ENCODE data around the gene CXCR4.
"Not testable (repeated sequence)": the region's sequence is repeated elsewhere in the genome, so short reads cannot be mapped to it uniquely, and the experiment has no call there.

CXCR4 gene

DNA sequence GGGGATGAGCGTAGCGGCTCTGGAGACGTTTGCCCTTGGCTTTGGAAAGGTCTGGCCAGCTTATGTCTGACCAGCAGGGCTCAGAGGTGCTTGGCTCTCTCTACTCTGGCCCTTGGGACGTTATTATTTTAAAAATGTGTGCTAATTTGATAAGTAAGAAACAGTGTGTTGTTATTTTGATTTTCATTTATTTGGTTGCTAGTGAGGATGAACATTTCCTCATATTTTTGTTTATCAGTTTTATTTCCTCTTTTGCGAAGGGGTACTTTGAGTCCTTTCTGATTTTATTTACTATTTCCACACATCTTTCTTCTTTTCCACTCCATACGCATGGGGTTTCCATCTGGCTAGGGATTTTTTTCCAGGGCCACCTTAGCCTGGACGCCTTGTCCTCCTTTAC, 11.4 kb downstream of the CXCR4 start:
- TF ChIP-seq, protein P1, sequence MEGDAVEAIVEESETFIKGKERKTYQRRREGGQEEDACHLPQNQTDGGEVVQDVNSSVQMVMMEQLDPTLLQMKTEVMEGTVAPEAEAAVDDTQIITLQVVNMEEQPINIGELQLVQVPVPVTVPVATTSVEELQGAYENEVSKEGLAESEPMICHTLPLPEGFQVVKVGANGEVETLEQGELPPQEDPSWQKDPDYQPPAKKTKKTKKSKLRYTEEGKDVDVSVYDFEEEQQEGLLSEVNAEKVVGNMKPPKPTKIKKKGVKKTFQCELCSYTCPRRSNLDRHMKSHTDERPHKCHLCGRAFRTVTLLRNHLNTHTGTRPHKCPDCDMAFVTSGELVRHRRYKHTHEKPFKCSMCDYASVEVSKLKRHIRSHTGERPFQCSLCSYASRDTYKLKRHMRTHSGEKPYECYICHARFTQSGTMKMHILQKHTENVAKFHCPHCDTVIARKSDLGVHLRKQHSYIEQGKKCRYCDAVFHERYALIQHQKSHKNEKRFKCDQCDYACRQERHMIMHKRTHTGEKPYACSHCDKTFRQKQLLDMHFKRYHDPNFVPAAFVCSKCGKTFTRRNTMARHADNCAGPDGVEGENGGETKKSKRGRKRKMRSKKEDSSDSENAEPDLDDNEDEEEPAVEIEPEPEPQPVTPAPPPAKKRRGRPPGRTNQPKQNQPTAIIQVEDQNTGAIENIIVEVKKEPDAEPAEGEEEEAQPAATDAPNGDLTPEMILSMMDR (IDR thresholded peaks at IDR 0.05; ENCODE audit: extremely low read depth, missing control alignments) = no peak
- DNase-seq (ENCODE audit: low spot score) = no peak

DNA sequence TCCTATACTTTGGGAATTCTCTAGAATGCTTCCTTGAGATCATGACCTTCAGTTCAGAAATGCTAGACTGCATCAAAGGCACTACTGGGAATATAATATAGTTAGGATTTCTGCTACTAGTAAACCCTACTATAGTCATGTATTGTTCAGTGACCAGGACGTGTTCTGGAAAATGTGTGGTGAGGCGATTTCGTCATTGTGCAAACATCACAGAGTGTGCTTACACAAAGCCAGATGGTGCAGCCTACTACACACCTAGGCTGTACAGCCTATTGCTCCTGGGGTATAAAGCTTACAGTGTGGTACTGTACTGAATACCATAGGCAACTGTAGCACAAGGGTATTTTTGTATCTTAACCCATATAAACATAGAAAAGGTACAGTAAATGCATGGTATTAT, 13.0 kb downstream of the CXCR4 start:
- TF ChIP-seq, protein P1 (IDR thresholded peaks at IDR 0.05; ENCODE audit: extremely low read depth, missing control alignments) = no peak
- DNase-seq (ENCODE audit: low spot score) = no peak

DNA sequence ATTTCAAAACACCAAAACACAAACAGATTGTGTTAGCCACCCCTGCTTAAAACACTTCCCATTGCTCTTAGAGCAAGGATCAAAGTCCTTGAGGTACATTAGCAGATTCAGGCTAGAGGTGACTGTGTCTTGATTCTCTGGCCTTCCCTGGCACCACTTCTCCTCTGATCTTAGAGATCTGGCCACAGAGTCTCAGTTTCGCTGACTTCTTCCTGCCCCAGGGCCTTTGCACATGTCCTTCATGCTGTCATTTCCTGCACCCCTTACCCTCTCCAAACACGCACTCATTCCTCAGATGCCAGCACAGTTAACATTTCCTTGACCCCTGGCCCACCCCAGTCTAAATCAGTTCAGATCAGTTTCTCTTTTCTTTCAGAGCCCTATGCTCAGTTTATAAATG, 16.9 kb downstream of the CXCR4 start:
- DNase-seq (ENCODE audit: low spot score) = no peak

GRCh38 chr2:136098441-136098840, 19.5 kb downstream of the CXCR4 start:
- TF ChIP-seq, protein P1 (IDR thresholded peaks at IDR 0.05; ENCODE audit: extremely low read depth, missing control alignments) = no peak
- no peak for DNase-seq (ENCODE audit: low spot score)

More for the DNA sequence above, 16.9 kb downstream of the CXCR4 start:
- TF ChIP-seq, protein P1 (IDR thresholded peaks at IDR 0.05; ENCODE audit: extremely low read depth, missing control alignments) = no peak

DNA sequence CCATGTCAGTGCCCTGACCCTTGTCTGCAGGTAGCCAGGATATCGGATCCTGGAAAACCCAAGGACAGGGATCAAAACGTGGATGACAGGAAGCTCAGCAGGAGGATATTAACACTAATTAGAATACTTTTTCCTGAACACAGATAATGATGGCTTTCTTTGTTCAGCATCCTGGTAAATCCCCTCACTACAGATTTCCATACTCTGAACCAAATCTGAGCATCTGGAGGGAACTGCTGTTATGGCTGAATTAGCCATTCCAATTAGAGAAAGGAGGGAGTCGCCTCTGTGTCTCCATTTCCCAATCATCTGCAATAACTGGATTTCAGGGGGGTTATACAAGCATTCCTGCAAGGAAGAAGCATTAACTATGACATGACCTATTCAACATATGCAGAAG, 24.4 kb downstream of the CXCR4 start:
- no peak for DNase-seq (ENCODE audit: low spot score)

DNA sequence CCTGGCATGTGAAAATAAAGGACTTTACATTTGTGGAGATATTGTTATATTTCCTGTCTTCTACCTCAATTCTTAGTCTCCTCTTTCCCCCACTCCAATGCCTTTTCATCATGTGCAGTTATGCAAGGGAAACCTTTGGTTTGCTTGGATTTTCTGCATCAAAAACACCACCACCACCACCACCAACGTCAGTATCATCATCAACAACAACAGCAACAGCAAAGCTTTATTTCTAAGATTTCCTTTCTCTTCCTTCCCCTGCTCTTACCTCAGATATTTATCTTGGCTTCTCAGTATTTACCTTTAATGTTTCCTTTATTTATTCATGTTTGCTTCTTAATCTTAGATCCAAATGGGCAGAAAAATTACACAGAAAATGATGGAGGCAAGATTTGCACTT, 26.1 kb downstream of the CXCR4 start:
- DNase-seq (ENCODE audit: low spot score) = no peak
- TF ChIP-seq, protein P1 (IDR thresholded peaks at IDR 0.05; ENCODE audit: extremely low read depth, missing control alignments) = no peak

More for the DNA sequence above, 24.4 kb downstream of the CXCR4 start:
- TF ChIP-seq, protein P1 (IDR thresholded peaks at IDR 0.05; ENCODE audit: extremely low read depth, missing control alignments) = no peak

- not testable (repeated sequence) for DNase-seq (ENCODE audit: low spot score)
These were observed 30.0 kb downstream of the CXCR4 start for GRCh38 chr2:136087901-136088460.

DNA sequence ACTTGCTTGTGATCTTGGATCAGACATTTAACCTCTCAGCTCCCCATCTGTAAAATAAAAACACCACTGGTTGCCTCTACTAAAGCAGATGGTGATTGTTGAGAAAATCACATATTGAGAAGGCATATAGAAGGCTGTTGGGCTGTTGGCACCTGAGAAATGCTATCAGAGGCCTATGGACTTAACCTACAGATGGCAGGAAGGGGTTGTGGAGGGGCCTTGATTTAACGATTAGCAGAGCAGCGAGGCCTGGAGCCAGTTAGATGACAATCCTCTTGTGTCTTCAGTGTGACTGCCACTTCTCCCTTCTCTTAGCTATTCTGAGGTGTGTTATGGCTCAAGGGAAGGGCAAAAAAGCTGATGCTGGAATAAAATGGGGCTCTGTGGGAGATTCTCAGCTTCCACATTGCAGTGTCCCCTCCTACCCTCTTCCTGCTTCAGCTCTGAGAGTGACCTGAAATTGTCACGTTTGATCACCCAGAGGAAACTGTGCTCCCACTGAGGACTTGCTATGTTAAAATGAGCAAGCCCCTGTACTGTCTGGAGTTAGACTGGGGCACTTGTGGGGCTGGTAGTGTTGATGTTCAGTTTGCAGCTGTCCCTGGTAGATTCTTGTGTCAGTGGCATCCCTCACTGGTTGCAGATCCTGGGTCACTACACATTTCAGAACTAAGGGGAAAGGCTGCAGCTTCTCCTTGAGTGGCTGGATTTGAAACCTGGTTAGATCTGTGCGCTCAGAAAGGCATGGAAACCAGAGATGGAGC, 31.5 kb downstream of the CXCR4 start:
- TF ChIP-seq, protein P1 (IDR thresholded peaks at IDR 0.05; ENCODE audit: extremely low read depth, missing control alignments) = no peak
- DNase-seq (ENCODE audit: low spot score) = no peak
